ENCODE results near the gene POLR3H.

The POLR3H gene

DNA sequence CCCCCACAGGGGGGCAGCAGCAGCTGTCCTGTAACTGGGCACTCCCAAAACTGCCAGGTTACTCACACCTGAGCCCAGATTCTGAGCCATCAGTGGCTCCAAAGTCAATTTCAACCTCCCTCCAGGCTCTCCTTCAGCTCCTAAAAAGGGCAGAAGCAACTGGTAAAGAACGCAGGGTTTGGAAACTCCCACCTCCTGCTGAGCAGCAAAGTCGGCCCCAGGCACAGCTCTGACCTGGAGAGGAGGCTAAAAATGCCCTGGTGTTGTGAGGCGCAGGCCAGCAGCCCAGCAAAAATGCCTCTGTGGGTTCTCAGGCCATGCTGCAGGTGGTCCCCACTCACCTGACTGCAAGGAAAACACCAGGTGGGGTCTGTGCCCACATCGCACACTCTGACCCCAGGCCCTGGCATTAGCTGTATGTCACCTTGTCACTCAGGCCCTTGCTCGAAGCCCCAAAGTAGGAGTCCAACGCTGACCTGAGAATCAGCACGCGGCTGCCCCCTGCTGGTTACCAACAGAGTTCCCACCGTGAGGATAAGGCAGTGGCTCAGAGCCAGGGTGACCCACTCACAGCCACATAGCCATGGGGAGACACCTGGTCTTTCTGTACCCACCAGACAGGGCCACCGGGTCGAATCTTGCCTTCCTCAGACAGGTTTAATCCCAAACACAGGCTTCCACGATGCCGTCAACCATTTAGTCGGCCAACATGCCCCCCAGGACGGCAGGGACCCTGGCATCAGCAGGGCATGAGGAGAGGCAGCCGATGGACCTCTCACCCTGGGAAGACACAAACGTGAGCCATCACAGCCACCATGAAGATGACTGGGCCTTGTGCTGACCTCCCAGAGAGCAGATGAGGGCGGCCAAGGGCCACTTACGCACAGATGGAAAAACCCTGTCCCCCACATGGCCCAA, 11.1 kb downstream of the POLR3H start:
- peaks cover 9% of the 10 kb centered on the region for H3K4me1 Mint-ChIP-seq
- H3K27ac Mint-ChIP-seq, result peak overlapping the region in 1 of 2 donors; percentile 32
- peak; percentile 68 to 76 for DNase-seq
- H3K4me3 Mint-ChIP-seq, result no peak overlapping the region
- ATAC-seq, result peak; percentile 85
- H3K9me3 Mint-ChIP-seq, result no peaks in the 10 kb centered on the region
- H3K27me3 Mint-ChIP-seq, result no peaks in the 10 kb centered on the region

GRCh38 chr22:41531715-41532477, 12.4 kb downstream of the POLR3H start:
- no peak for ATAC-seq
- Mint-ChIP-seq H3K4me3 (no peak overlapping the region), H3K9me3 (no peaks in the 10 kb centered on the region), H3K4me1 (peaks cover 9% of the 10 kb centered on the region), H3K27me3 (no peaks in the 10 kb centered on the region), H3K27ac (peak overlapping the region in 1 of 2 donors; percentile 14)
- DNase-seq, result no peak

- peaks cover 15% of the 10 kb centered on the region for H3K4me1 Mint-ChIP-seq
- H3K9me3 Mint-ChIP-seq, result no peaks in the 10 kb centered on the region
- no peak overlapping the region for H3K4me3 Mint-ChIP-seq
- peak overlapping the region in 1 of 2 donors; percentile 8 for H3K27ac Mint-ChIP-seq
- ATAC-seq, result no peak
- no peak for DNase-seq
- no peaks in the 10 kb centered on the region for H3K27me3 Mint-ChIP-seq
These were observed 13.2 kb downstream of the POLR3H start for GRCh38 chr22:41530890-41531714.

DNA sequence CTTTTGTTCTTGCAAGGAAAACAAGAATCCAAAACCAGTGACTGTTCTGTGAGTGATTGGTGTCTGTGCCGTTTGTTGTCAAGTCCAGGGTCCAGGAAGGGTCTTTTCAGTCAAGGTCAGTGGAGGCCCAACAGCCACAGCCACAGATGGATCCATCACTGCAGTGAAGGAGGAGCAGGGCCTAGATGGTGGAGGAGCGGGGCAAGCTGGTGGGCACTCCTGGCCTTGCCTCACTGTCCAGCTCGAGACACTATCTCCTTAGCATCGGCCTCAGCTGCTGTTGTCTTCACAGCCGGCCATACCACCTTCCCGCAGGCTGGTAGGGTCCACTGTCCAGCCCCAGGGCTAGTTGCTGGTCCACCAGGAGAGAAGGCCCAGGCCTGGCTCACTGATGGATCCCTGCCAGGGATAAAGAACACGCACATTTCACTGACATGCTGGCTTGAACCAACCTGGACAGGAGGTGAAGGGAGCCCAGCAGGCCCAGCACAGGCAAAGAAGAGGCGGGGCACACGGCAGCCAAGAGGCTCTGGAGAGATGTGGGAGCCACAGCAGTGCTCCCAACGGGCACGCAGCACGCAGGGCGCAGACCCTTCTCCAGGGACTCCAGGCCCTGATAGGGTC, 15.2 kb downstream of the POLR3H start:
- no peak for ATAC-seq
- H3K27ac Mint-ChIP-seq, result peak overlapping the region; percentile 21 to 48
- no peak overlapping the region for H3K4me3 Mint-ChIP-seq
- no peak for DNase-seq
- no peaks in the 10 kb centered on the region for H3K9me3 Mint-ChIP-seq
- H3K27me3 Mint-ChIP-seq, result no peaks in the 10 kb centered on the region
- peaks cover 27% of the 10 kb centered on the region for H3K4me1 Mint-ChIP-seq

- Mint-ChIP-seq H3K9me3 (no peaks in the 10 kb centered on the region), H3K4me1 (peaks cover 29% of the 10 kb centered on the region), H3K27ac (peak overlapping the region in 1 of 2 donors; percentile 93), H3K4me3 (no peak overlapping the region), H3K27me3 (no peaks in the 10 kb centered on the region)
- ATAC-seq (no peak), DNase-seq (no peak)
These were observed 16.0 kb downstream of the POLR3H start for GRCh38 chr22:41528132-41528766.

GRCh38 chr22:41526830-41527799, 17.2 kb downstream of the POLR3H start:
- DNase-seq (peak; percentile 60 to 61), ATAC-seq (peak; percentile 53)
- Mint-ChIP-seq H3K27me3 (no peaks in the 10 kb centered on the region), H3K9me3 (no peaks in the 10 kb centered on the region), H3K4me1 (peaks cover 28% of the 10 kb centered on the region), H3K27ac (peak overlapping the region in 1 of 2 donors; percentile 90), H3K4me3 (no peak overlapping the region)

DNA sequence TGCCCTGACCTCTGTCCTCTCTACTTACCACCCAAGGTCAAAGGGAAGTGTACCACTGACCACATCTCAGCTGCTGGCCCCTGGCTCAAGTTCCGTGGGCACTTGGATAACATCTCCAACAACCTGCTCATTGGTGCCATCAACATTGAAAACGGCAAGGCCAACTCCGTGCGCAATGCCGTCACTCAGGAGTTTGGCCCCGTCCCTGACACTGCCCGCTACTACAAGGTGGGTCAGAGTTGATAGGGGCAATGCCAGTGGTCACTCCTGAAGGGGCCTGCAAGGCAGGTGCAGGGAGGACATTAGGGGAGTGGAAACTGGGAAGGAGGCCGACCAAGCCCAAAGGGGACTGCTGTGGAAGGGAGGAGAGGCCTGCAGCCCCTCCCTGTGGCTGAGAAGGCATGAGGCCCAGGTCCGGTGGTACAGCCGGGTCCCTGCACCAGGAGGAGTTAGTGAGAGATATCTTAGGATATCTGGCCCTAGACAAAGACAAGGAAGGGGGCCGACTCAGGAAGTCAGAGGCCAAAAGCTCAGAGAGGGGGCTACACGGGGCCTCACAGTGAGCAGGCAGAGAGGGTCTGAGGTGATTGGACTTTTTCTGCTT, 17.9 kb downstream of the POLR3H start:
- peak overlapping the region in 1 of 2 donors; percentile 29 for H3K27ac Mint-ChIP-seq
- no peaks in the 10 kb centered on the region for H3K27me3 Mint-ChIP-seq
- H3K4me1 Mint-ChIP-seq, result peaks cover 28% of the 10 kb centered on the region
- DNase-seq (no peak), ATAC-seq (peak; percentile 7)
- H3K9me3 Mint-ChIP-seq, result no peaks in the 10 kb centered on the region
- H3K4me3 Mint-ChIP-seq, result no peak overlapping the region

- no peak overlapping the region for H3K4me3 Mint-ChIP-seq
- DNase-seq, result no peak
- H3K27ac Mint-ChIP-seq, result peak overlapping the region; percentile 61 to 93
- ATAC-seq, result no peak
- H3K27me3 Mint-ChIP-seq, result no peaks in the 10 kb centered on the region
- peaks cover 28% of the 10 kb centered on the region for H3K4me1 Mint-ChIP-seq
- H3K9me3 Mint-ChIP-seq, result no peaks in the 10 kb centered on the region
These were observed 18.6 kb downstream of the POLR3H start for GRCh38 chr22:41525450-41526225.

DNA sequence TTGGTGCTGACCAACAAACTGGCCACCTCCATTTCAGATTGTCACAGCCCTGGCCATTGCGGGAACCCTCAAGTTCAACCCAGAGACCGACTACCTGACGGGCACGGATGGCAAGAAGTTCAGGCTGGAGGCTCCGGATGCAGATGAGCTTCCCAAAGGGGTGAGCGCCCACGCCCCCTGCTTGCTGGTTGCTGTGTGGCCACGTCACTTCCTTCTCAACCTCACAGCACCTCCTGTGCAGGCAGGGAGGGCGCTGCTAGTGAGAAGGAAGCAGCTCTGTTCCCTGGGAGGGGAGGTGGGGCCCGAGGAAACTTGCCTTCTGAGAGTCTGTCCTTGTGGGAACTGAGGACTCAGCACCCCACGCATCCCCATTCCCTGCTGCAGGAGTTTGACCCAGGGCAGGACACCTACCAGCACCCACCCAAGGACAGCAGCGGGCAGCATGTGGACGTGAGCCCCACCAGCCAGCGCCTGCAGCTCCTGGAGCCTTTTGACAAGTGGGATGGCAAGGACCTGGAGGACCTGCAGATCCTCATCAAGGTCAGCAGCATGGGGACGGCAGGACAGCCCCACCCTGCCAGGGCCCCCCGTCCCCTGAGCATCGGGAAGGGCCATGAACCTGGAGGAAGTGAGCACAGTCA, 19.3 kb downstream of the POLR3H start:
- H3K9me3 Mint-ChIP-seq, result no peaks in the 10 kb centered on the region
- no peaks in the 10 kb centered on the region for H3K27me3 Mint-ChIP-seq
- ATAC-seq, result peak; percentile 83
- peak overlapping the region; percentile 65 to 93 for H3K27ac Mint-ChIP-seq
- peaks cover 28% of the 10 kb centered on the region for H3K4me1 Mint-ChIP-seq
- DNase-seq, result peak; percentile 30 to 57
- H3K4me3 Mint-ChIP-seq, result peak overlapping the region in 1 of 2 donors; percentile 31

DNA sequence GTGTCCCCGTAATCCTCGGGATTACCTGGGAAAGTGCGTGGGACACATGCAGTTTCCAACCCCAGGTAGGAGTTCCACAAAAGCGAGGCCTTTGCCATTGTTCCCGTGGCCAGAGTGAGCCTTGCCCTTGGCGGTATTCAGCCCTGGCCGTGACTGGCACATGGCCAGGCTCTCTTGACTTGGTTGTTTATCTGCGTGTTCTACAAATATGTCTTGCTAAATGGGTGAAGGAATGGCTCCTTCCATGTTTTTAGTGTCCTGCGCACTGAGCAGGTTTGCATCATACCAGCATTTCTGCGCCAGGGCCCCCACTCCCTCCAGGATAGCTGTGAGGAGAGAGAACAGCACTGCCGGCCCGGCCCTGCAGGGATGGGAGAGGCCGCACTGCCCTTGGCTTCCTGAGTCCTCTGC, 20.0 kb downstream of the POLR3H start:
- Mint-ChIP-seq H3K9me3 (no peaks in the 10 kb centered on the region), H3K27ac (peak overlapping the region in 1 of 2 donors; percentile 93), H3K27me3 (no peaks in the 10 kb centered on the region), H3K4me1 (peaks cover 28% of the 10 kb centered on the region), H3K4me3 (peak overlapping the region in 1 of 2 donors; percentile 31)
- ATAC-seq, result peak; percentile 6
- DNase-seq, result no peak

- Mint-ChIP-seq H3K9me3 (no peaks in the 10 kb centered on the region), H3K27me3 (no peaks in the 10 kb centered on the region), H3K4me3 (no peak overlapping the region), H3K27ac (peak overlapping the region; percentile 13 to 93), H3K4me1 (peaks cover 28% of the 10 kb centered on the region)
- ATAC-seq (no peak), DNase-seq (no peak)
These were observed 20.6 kb downstream of the POLR3H start for GRCh38 chr22:41523464-41524221.

GRCh38 chr22:41522813-41523212, 21.5 kb downstream of the POLR3H start:
- no peak for DNase-seq
- Mint-ChIP-seq H3K4me3 (no peak overlapping the region), H3K27ac (peak overlapping the region in 1 of 2 donors; percentile 68), H3K27me3 (no peaks in the 10 kb centered on the region), H3K9me3 (no peaks in the 10 kb centered on the region), H3K4me1 (peaks cover 28% of the 10 kb centered on the region)
- no peak for ATAC-seq

Measured in stimulated activated naive CD8-positive, alpha-beta T cell treated with anti-CD3 and anti-CD28 coated beads, Interleukin-15, amount 100 ng/mL, for 72 hours (primary cell).